ENCODE results near the gene ENTPD6.

ENTPD6 gene

DNA sequence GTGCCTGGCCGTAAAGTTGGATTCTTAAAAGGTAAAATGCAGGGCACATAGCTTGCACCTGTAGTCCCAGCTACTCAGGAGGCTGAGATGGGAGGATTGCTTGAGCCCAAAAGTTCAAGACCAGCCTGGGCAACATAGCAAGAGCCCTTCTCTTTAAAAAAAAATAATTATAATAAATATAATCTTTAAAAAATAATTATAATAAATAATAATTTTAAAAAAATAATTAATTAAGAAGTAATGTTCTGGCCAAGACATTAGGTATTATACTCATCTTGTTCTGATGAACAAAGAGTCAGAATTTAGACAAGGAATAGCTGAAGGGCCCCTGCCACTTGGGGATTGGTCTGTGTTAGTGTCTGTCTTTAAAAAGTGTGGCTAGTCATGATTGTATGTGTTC, 13.9 kb downstream of the ENTPD6 start:
- DNase-seq (ENCODE audit: low read depth in 2 of 2): no peak

DNA sequence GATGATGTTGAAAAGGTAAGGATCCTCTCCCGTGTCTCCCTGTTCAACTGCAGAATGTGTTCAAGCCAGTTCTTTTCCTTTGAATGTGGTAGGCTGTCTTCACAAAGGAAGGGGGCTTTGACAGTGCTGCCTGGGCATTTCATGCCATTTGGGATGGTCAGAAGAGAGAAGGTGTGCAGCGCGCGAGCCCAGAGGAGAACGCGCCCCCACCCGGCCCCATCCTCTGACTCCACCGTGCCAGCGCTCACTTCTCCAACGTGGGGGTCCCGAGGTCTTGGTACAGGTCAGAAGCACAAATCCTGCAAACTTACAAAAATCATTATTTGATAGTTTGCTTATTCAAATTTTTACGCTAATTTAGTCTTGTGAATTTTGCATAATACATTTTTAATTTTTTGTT, 14.4 kb downstream of the ENTPD6 start:
- DNase-seq (ENCODE audit: low read depth in 2 of 2): no peak

DNA sequence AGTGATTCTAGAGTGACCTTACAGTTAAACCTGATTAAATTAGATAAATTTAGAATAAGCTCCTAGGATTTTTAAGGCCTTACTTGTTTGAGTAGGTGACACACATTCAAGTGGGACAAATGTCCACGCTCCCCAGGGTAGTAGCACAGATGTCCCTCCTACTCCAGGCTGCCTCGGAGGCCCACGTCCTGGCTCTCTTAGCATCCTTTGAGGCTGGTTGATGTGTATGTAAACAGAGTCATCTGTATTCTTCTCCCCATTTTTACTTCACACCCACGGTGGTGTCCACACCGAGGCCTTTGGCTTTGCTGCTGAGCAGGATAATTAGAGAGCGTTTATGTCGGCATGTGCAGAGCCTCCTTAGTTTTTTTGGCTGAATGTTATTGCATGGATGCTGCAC, 15.8 kb downstream of the ENTPD6 start:
- no peak for DNase-seq (ENCODE audit: low read depth in 2 of 2)

DNA sequence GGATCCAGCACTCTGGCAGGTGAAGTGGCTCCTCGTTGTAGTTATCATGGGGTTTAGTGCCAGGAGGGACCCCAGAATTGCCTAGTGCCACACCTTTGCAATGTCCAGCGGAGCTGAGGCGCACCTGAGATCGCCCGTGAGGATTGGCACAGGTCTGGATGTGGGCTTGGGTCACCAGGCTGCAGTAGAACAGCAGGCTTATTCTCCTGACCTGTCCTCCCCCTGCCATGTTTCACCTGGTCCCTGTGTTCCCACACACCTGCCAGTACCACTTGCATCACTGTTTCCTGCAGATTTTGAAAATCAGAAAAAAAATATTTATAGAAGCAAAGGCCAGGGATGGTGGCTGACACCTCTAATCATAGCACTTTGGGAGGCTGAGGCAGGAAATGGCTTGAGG, 16.7 kb downstream of the ENTPD6 start:
- DNase-seq (ENCODE audit: low read depth in 2 of 2): no peak

DNA sequence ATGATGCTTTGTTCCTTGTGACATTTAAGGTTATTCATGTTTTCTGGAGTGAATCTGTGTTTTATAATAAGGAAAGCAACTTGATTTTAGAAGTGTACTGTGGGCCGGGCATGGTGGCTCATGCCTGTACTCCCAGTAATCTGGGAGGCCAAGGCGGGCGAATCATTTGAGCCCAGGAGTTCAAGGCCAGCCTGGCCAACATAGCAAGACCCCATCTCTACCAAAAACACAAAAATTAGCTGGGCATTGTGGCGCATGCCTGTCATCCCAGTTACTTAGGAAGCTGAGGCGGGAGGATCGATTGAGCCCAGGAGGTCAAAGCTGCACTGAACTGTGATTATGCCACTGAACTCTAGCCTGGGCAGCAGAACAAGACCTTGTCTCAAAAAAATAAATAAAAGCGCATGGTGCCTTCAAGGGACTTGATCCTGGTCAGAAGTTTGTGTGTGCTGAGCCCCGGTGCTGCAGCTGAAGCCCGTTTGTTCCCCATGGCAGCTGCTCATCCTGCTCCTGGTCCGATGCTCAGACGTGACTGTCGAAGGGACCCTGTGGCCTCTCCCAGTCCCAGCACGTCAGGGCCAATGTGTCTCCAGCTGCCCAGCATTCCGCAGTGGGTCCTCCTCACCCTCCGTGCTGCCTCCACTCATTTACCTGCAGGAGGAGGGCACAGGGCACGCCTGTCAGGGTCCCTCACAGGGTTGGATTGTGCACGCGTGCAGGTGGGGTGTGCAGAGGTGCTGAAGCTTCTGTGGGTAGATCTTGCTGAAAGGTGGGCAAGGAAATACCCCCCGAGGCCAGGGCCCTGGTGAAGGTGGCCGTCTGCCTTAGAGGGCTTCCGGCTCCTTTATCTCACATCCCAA, 18.3 kb downstream of the ENTPD6 start:
- DNase-seq (ENCODE audit: low read depth in 2 of 2): no peak

DNA sequence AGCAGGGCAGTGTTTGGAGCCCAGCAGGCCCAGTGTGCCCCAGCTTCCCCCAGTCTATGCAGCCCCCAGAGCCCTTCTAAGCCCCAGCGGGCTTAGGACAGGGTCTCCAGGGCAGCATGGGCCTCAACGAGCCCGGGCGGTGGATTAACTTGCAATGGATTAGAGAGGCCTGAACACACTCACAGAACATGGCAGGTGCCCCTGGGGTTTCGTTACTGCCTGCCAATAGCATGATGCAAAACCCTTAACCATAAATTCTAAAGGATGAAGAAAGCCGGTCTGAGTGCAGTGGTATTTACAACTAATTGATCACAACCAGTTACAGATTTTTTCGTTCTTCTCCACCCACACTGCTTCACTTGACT, 18.9 kb downstream of the ENTPD6 start:
- no peak for DNase-seq (ENCODE audit: low read depth in 2 of 2)

DNA sequence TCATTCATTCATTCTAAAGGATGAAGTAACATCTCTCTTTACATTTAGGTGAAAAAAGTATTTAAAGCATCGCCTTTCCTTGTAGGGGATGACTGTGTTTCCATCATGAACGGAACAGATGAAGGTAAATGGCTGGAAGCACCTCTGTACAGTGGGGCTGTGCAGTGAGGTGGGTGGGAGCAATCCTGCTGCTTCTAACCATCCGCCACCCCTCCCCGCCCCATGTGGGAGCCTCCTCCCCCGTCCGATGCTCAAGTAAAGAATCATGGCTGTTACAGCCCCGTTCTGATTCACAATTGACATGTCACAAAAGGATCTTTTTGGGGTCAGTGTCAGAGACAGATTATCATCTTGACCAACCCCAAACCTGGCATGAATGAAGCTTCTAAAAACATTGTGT, 19.3 kb downstream of the ENTPD6 start:
- no peak for DNase-seq (ENCODE audit: low read depth in 2 of 2)

DNA sequence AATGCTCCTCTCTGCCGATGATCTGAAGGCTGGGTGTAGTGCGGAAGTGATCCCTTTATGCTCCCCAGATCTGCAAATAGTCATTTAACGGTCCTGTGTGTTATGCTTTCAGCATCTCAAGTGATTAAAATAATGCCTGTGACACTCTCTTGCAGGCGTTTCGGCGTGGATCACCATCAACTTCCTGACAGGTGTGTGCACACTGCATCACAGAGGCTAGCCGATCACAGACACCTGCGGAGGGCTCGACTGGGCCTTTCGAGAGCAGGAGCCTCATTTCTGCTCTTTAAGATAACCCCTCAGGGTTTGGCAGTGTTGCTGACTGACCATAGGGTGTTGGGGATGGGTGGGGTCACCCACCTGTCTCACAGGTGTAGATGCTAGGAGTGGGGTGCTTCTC, 20.0 kb downstream of the ENTPD6 start:
- no peak for DNase-seq (ENCODE audit: low read depth in 2 of 2)

DNA sequence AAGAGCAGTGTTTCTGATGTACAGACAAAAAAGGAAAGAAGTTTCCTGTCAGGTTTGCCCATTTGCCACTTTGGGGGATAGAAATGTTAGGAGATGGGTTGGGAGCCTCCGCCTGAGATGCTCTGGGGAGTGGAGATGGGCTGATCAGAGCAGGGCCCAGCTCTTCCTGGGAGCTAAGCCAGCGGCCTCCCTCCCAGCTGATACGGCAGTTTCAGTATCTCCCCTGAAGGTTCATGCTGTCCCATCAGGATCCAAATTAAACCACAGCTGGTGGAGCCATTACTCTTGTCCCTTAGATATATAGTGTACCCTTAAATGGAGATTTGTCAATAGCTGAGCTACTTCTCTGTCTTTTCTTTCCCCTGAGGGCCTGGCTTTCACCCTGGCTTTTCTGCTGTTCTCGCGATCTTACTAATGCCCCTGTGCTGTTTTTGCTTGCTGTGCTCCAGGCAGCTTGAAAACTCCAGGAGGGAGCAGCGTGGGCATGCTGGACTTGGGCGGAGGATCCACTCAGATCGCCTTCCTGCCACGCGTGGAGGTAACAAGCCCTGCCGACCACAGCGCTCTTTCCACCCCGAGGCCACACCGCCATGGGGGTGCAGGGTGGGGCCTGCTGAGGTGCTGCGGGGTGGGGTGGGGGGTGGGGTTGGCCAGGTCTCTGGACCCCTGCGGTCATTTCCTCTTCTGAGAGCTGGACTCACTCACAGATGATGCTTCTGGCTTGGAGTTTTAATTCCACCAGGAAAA, 20.9 kb downstream of the ENTPD6 start:
- no peak for DNase-seq (ENCODE audit: low read depth in 2 of 2)

DNA sequence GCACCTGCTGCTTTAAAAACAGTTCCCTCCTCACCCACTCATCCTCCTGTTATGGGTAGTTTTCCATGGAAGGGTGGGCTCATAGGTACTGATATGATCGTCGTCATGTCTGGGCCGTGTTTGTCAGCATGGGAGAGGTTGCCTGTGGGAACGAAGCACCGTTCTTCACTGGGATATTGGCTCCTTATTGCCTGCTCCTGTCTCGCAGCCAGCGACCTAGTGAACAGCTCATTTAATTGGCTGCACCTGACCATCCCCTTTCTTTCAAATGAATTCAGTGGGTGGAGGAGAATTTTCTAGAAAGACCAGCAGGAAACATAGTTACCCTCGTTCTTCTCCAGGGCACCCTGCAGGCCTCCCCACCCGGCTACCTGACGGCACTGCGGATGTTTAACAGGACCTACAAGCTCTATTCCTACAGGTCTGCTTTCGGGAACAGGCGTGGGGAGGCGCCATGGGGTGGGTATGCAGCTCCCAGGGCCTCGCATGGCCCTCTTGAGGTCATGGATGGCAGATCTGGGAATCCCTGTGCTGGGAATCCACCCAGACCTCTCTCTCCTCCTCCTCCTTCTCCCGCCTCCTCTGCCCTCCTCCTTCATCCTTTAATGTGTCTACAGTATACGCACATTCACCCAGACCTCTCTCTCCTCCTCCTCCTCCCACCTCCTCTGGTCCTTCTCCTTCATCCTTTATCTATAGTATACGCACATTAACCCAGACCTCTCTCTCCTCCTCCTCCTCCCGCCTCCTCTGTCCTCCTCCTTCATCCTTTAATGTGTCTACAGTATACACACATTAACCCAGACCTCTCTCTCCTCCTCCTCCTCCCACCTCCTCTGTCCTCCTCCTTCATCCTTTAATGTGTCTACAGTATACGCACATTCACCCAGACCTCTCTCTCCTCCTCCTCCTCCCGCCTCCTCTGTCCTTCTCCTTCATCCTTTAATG, 21.9 kb downstream of the ENTPD6 start:
- no peak for DNase-seq (ENCODE audit: low read depth in 2 of 2)

DNA sequence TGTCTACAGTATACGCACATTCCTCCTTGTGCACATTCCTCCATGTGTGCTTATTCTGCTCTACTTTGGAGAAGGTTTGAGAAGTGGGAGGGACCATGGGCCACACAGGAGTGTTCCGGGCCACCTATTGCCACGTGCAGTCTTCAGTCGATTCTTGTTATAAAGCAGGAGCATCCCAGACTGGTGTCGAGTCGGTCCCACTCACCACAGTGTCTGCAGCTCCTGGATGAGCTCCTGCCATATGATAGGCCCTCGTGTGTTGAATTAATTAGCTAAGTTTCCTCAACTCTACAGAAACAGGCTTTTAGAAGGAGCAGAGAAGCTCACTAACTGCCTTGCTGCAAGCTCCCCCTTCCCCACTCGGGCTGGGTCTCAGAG, 22.6 kb downstream of the ENTPD6 start:
- no peak for DNase-seq (ENCODE audit: low read depth in 2 of 2)

DNA sequence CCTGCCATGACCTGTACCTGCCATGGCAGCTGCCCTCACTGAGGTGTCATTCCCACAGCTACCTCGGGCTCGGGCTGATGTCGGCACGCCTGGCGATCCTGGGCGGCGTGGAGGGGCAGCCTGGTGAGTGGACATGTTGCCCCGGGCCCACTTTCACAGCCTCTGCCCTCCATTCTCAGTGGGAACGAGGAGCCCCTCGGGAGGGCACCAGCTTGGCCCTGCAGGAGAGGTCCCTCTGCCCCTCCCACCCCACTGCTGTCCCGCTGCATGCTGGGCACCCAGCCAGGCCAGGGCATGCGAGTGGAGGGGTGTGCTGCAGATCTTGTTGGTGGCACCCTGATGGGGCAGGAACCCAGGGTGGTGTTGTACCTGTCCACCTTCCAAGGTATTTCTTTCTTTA, 23.0 kb downstream of the ENTPD6 start:
- no peak for DNase-seq (ENCODE audit: low read depth in 2 of 2)

DNA sequence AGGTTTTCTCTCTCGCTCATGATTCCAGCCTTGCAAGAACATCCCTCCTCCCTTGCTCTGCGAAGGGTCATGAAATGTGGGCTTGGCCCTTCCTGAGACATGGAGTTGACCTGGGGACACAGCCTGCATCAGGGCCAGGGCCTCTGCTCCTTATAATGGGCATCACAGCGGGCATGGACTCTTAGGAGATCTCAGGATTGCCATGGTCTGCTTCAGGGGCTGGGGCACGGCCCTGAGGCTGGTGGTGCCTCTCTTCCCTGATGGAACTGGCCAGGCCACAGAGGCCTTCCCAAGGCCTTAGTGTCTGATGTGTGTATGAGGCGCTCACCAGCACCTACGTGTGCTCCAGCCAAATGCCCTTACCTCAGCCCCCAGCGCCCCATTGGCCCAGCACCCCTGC, 23.9 kb downstream of the ENTPD6 start:
- no peak for DNase-seq (ENCODE audit: low read depth in 2 of 2)

DNA sequence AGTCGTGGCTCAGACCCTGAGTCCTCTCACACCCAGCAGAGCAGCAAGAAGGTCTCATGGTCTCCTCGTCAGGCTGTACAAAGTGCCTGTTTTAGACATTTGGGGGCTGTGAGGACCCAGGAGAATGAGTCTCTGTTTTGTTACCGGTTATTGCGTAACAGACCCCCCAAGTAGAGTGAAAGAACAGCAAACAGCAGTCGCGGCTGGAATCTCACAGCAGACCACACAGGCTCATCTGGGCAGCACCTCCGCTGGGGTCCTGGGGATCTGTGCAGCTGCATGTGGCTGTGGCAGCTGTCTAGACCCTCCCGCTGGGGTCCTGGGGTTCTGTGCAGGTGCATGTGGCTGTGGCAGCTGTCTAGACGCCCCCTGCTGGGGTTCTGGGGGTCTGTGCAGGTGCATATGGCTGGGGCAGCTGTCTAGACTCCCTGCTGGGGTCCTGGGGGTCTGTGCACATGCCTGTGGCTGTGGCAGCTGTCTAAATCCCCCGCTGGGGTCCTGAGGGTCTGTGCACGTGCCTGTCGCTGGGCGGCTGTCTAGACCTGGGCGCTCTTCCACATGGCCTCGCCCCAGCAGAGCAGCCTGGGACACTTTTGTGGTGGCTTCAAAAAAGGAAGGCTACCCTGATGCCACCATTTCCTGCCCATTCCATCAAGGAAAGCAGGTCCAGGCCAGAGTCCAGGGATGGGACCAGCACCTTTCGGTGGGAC, 24.7 kb downstream of the ENTPD6 start:
- no peak for DNase-seq (ENCODE audit: low read depth in 2 of 2)

DNA sequence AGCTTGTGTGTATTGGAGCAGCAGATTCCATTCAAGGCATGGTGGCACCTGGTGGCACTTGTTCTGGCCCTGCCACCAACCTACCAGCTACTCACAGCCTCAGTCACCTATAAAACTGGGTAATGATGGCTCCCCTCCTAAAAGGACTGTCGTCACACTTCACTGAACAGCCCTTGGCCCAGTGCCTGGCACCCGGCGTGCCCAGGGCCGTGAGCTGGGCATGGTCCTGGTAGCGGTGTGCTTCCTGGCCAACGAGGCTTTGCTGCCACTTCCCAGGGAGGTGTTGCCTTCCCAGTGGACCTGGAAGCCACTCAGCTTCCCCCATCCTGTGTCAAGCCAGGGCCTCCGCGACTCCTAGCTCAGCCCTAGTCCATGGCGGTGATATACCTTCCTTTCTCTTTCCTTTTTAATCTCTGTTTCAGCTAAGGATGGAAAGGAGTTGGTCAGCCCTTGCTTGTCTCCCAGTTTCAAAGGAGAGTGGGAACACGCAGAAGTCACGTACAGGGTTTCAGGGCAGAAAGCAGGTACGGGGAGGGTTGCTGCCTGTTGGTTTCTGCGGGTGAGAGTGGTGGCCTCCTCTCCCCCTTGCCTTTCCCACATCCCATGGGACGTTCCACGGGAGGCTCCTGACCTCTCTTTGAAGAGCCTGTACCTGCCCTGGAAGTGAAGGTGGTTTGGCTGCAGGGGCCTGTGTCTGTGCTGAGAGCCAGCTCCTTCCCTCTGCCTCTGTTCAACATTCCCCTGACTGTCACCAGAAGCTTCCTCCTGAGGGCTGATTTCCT, 25.5 kb downstream of the ENTPD6 start:
- DNase-seq (ENCODE audit: low read depth in 2 of 2): no peak

DNA sequence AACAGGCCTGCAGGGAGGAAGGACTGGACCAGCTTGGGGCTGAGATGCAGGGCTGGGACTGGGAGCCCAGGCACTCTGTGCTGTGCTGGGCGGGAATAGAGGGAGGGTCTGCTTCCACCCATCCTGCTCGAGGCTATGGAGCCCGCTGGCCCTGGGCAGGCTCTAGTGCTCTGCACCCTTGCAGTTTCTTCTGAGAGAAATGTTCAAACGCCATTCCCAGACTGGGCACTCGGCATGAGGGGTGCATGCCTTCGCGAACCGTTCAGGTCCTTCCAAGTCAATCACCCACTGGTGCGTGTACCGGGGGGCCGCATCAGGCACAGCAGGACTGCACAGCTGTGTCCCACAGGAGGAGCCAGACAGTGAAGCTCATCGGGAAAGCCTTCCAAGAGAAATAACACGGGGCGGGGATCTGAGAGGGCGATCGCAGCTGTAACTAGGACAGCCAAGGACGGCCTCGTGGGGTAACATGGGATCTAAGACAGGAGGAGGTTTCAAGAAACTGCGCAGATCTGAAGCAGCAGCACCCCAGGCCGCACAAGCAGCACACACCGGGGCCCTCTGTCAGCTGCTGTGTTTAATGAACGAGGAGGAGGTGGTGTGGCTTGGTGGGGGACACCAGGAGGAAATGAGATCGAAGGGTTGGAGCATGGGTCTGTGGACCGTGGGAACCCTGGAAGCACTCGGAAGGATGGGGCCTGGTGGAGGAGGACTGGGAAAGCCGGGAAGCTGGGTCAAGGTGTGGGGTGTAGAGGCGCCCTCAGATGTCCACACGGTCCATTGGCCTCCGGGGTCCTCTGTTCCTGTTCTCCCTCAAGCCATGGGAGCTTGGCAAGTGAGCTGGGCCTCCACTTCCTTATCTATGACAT, 26.3 kb downstream of the ENTPD6 start:
- DNase-seq (ENCODE audit: low read depth in 2 of 2): no peak

DNA sequence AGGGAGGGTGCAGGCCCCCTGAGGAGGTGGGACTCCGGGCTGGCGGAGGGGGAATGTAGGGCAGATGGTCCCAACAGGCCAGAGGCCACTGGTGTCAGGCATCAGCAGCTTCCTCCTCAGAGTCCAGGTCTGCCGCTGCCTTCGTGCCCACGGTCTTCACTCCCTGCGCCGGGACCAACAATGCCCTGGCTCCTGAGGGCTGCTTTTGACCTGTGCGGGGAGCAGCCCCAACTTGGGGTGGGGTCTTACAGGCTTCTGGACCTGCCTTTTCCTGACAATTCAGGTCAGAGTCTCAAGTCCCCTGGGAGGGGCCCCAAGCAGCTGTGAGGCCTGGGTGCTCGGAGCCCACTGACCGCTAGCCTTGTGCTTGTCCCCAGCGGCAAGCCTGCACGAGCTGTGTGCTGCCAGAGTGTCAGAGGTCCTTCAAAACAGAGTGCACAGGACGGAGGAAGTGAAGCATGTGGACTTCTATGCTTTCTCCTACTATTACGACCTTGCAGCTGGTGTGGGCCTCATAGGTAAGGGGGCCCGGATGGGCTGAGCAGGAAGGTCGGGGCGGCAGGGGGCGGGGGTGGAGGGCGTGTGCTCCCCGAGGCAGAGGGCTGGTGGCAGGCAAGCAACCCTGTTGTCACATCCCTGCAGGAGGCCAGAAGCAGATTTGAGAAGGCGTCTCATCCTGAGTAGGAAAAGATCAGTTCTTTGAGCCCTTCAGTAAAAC, 27.1 kb downstream of the ENTPD6 start:
- no peak for DNase-seq (ENCODE audit: low read depth in 2 of 2)

DNA sequence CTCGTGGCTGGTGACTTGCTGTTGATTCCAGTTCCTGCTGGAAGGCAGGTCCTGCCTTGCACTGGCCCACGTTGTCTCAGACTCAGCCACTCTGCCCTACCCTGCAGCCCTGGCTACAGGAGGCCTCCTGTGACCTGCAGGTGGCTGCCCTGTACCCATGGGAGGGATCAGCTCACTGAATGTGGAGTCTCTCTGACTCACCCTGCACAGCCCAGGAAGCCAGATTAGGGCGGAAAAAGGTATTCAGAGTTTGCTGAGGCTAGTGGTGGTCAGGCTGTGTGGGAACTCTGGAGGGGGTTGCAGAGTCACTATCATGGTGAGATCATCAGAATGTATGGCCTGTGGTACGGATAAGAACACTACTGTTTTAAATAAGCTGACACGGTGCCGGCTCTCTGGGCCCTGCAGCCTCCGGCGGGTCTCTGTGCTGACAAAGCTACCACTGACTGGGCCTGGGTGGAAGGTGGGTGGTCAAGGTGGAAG, 27.7 kb downstream of the ENTPD6 start:
- no peak for DNase-seq (ENCODE audit: low read depth in 2 of 2)

Measured in activated CD8-positive, alpha-beta memory T cell treated with anti-CD3 and anti-CD28 coated beads for 4 hours (primary cell).